Calu3 (cell line): Measurements from ENCODE around the gene LY6G5B. TPM values are rescaled to one million over a fixed set of nuclear protein-coding genes. Genes with fewer than 3 reads are reported as not detected.

Source experiments
- BruUV-seq: library from RNA; stranded (reverse); fragments of 400-500 nt; replicated peaks from 2 replicates; lab custom pipeline; 2021; lab: Mats Ljungman, UMichigan
- CTCF ChIA-PET: fragments of 300-600 bp; sonication (Branson Sonifier 250); formaldehyde crosslinking; loops from one replicate; lab custom pipeline; 2022; ENCODE audit warnings: antibody characterized with exemption; lab: Charles Lee
- DNase-seq: peaks from one replicate; pipeline ENCODE4 v3.0.0; 2022
- H3K27ac Mint-ChIP-seq: one replicate; pipeline ENCODE4 v1.8.0; 2022; ENCODE audit warnings: mixed read lengths; ENCODE audit not compliant: unreplicated experiment
- H3K27me3 Mint-ChIP-seq: one replicate; pipeline ENCODE4 v1.8.0; 2022; ENCODE audit warnings: mixed read lengths; ENCODE audit not compliant: unreplicated experiment
- H3K36me3 Mint-ChIP-seq: one replicate; pipeline ENCODE4 v1.8.0; 2022; ENCODE audit warnings: mild to moderate bottlenecking, moderate library complexity, mixed read lengths; ENCODE audit not compliant: insufficient read depth, unreplicated experiment
- H3K4me1 Mint-ChIP-seq: one replicate; pipeline ENCODE4 v1.8.0; 2022; ENCODE audit warnings: mild to moderate bottlenecking, low read depth, mixed read lengths; ENCODE audit not compliant: unreplicated experiment
- H3K4me3 Mint-ChIP-seq: one replicate; pipeline ENCODE4 v1.8.0; 2022; ENCODE audit warnings: mild to moderate bottlenecking, low read depth, moderate library complexity, mixed read lengths; ENCODE audit not compliant: unreplicated experiment
- H3K9me3 Mint-ChIP-seq: one replicate; pipeline ENCODE4 v1.8.0; 2022; ENCODE audit warnings: low read depth, mixed read lengths; ENCODE audit not compliant: unreplicated experiment
- intact Hi-C: fragments of 100-400 bp; cut with micrococcal nuclease; formaldehyde crosslinking; loops from one replicate; pipeline ENCODE4 v1.10.0; 2022; ENCODE audit not compliant: unreplicated experiment
- total RNA-seq: library from RNA; stranded (reverse); gene quantifications from 2 replicates; pipeline ENCODE4 v1.2.3, GENCODE V29; 2022
- TF ChIP-seq, protein P1 (sequence below): fragments of 200-600 bp; IDR thresholded peaks from one replicate; pipeline ENCODE4 v1.8.0; 2022; ENCODE audit warnings: antibody characterized with exemption; ENCODE audit not compliant: unreplicated experiment

The LY6G5B gene
- total RNA-seq, 1 experiment from 2014 or later = 44.6 TPM

DNA sequence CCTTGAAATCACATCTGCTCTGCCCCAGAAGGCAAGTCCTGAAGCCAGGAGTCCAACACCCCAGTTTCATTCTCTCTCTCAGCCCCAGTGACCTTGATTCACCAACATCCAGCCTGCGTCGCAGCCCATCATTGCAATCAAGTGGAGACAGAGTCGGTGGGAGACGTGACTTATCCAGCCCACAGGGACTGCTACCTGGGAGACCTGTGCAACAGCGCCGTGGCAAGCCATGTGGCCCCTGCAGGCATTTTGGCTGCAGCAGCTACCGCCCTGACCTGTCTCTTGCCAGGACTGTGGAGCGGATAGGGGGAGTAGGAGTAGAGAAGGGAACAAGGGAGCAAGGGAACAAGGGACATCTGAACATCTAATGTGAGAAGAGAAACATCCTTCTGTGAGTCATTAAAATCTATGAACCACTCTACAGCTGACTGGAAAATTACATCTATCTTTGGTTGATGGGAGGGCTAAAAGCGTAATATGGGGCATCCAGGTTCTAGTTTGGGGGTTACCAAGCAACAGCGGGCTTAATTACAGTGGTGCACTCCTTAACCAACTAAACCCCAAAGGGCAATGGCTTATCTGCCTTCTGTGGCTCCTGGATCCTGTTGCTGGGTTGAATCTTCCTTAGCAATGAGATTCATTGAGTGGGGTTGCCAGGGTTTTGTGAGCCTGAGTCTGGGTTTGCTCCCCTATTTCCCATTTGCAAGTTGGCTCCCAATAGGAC, 47.9 kb downstream of the LY6G5B start:
- peaks cover 7% of the 10 kb centered on the region for H3K36me3 Mint-ChIP-seq
- DNase-seq = peak; percentile 77
- CTCF ChIA-PET = interaction anchor here (0.5 to 0.6 kb wide), 2 partner anchors 9 to 20 kb away, joined by 3 to 10 read pairs; no protein-coding TSS in a partner anchor
- peak overlapping the region; percentile 26 for H3K27ac Mint-ChIP-seq
- TF ChIP-seq, protein P1, sequence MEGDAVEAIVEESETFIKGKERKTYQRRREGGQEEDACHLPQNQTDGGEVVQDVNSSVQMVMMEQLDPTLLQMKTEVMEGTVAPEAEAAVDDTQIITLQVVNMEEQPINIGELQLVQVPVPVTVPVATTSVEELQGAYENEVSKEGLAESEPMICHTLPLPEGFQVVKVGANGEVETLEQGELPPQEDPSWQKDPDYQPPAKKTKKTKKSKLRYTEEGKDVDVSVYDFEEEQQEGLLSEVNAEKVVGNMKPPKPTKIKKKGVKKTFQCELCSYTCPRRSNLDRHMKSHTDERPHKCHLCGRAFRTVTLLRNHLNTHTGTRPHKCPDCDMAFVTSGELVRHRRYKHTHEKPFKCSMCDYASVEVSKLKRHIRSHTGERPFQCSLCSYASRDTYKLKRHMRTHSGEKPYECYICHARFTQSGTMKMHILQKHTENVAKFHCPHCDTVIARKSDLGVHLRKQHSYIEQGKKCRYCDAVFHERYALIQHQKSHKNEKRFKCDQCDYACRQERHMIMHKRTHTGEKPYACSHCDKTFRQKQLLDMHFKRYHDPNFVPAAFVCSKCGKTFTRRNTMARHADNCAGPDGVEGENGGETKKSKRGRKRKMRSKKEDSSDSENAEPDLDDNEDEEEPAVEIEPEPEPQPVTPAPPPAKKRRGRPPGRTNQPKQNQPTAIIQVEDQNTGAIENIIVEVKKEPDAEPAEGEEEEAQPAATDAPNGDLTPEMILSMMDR = peak; percentile 58
- H3K4me1 Mint-ChIP-seq = peaks cover 34% of the 10 kb centered on the region
- no TSS peak for BruUV-seq
- intact Hi-C loops = no loop called here
- no peaks in the 10 kb centered on the region for H3K9me3 Mint-ChIP-seq
- H3K4me3 Mint-ChIP-seq = peak overlapping the region; percentile 24
- H3K27me3 Mint-ChIP-seq = peaks cover 35% of the 10 kb centered on the region

DNA sequence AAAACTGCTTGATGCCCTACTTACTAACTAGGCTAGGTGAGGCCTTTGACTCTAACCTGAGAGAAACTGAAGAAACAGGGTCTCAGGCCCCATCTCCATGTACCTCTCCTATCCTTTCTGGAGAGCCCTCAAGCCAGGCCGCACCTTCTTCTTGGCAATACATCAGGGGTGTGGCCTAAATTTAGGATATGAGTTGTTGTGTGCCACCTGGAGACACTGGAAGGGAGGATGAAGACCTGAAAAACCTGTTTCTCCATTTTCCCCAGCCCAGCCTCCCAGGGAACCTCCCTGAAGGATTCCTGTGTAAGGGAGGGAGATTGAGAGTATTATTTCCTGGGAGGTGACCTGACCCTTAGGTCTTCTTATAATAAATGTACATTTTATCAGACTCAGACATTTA, 48.5 kb downstream of the LY6G5B start:
- BruUV-seq = no TSS peak
- peak; percentile 88 for DNase-seq
- no peak overlapping the region for H3K4me3 Mint-ChIP-seq
- intact Hi-C loops = no loop called here
- H3K27ac Mint-ChIP-seq = peak overlapping the region; percentile 26
- TF ChIP-seq, protein P1 = no peak
- peaks cover 7% of the 10 kb centered on the region for H3K36me3 Mint-ChIP-seq
- no peaks in the 10 kb centered on the region for H3K9me3 Mint-ChIP-seq
- CTCF ChIA-PET = no interaction called here
- H3K27me3 Mint-ChIP-seq = peaks cover 29% of the 10 kb centered on the region
- H3K4me1 Mint-ChIP-seq = peaks cover 34% of the 10 kb centered on the region

DNA sequence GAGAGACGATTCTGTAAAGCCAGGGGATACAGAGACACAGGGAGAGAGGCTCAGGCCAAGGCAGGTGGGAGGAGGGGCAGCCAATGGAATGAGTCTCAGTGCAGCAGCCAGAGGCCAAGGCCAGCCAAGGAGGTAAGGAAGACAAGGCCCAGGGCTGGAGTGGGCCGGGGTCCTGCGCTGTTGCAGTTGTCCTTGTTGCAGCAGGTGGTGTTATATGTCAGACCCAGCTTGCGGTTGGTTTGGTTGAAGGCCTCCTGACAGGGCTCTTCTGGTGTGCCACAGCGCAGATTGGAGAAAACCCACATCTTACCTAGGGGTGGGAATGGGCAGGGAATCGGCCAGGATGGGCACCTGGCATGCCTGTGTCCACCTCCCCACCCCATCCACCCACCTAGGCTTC, 49.2 kb downstream of the LY6G5B start:
- TF ChIP-seq, protein P1 = no peak
- Mint-ChIP-seq H3K9me3 (no peaks in the 10 kb centered on the region), H3K27me3 (peaks cover 22% of the 10 kb centered on the region), H3K4me3 (no peak overlapping the region), H3K4me1 (peaks cover 34% of the 10 kb centered on the region), H3K27ac (peak overlapping the region; percentile 26), H3K36me3 (peaks cover 12% of the 10 kb centered on the region)
- no peak for DNase-seq
- no TSS peak for BruUV-seq
- intact Hi-C loops = no loop called here
- CTCF ChIA-PET = interaction anchor here (0.5 kb wide), 1 partner anchor 68 kb away, joined by 6 read pairs; no protein-coding TSS in a partner anchor

DNA sequence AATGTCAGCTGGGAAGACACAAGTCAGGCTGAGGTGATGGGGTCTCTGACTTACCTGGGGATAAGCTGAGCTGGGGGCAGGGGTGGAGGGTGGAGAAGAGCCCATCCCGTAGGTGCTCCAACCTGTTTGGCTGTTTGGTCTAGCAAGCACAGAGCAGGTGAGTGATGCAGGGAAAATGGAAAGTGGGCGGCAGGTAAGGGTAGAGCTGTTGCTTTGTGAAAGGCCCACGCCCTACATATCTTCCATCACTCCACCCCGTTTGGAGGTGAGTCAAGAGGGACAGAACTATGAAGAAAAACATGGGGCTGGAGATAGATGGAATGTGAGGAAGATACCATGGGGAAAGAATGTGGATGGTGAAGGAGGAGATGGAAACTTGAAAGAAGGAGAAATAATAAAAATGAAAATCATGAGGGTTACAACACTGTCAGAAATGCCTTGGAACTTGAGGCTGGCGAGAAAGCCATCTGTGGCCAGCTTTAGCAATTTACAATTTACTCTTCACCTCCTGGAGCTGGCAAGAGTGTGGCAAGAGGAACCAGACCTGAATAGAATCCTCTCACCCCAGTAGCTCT, 50.5 kb downstream of the LY6G5B start:
- intact Hi-C loops = no loop called here
- DNase-seq = no peak
- H3K27ac Mint-ChIP-seq = no peak overlapping the region
- H3K4me3 Mint-ChIP-seq = no peak overlapping the region
- no peaks in the 10 kb centered on the region for H3K9me3 Mint-ChIP-seq
- H3K36me3 Mint-ChIP-seq = peaks cover 13% of the 10 kb centered on the region
- peaks cover 34% of the 10 kb centered on the region for H3K4me1 Mint-ChIP-seq
- CTCF ChIA-PET = interaction anchor here (1.0 kb wide), 1 partner anchor 19 kb away, joined by 5 read pairs; the partner anchor contains the start of gene MSH5
- BruUV-seq = no TSS peak
- H3K27me3 Mint-ChIP-seq = peaks cover 15% of the 10 kb centered on the region
- TF ChIP-seq, protein P1 = no peak
